ENCODE data around the gene PLEKHS1.

- no peak for TF ChIP-seq TAF1 (IDR thresholded peaks at IDR 0.05; ENCODE audit: borderline replicate concordance, low read depth, low read length)
- TF ChIP-seq POLR2A (IDR thresholded peaks at IDR 0.05; ENCODE audit: low read depth, low read length) = no peak
- no peak for TF ChIP-seq POLR2AphosphoS5 (IDR thresholded peaks at IDR 0.05; ENCODE audit: low read depth, low read length)
These were observed 37.2 kb downstream of the PLEKHS1 start for GRCh38 chr10:113788604-113789083.

Data from GM12892 (cell line).